Coronary artery (tissue), 2 donors: Measurements from ENCODE around the gene TET1.
"Not testable (repeated sequence)": the region's sequence is repeated elsewhere in the genome, so short reads cannot be mapped to it uniquely, and the experiment has no call there.

Experiments
- DNase-seq: peaks from one replicate; pipeline ENCODE4 v3.0.0-alpha.2; 2017; ENCODE audit warnings: low spot score
- H3K27ac ChIP-seq, 2 donors: fragments of 200-600 bp; sonication (generic); one replicate each; pipeline ENCODE4 v1.5.1; 2016 to 2019
- H3K4me3 ChIP-seq: fragments of 200-600 bp; sonication (generic); 2 replicates; pipeline ENCODE4 v1.5.1; 2016; ENCODE audit warnings: mild to moderate bottlenecking, moderate library complexity
- TF ChIP-seq, protein P1 (sequence below): fragments of 200-600 bp; sonication (generic); IDR thresholded peaks from one replicate; pipeline ENCODE4 v1.5.1; 2019; ENCODE audit warnings: antibody characterized with exemption

The TET1 gene

DNA sequence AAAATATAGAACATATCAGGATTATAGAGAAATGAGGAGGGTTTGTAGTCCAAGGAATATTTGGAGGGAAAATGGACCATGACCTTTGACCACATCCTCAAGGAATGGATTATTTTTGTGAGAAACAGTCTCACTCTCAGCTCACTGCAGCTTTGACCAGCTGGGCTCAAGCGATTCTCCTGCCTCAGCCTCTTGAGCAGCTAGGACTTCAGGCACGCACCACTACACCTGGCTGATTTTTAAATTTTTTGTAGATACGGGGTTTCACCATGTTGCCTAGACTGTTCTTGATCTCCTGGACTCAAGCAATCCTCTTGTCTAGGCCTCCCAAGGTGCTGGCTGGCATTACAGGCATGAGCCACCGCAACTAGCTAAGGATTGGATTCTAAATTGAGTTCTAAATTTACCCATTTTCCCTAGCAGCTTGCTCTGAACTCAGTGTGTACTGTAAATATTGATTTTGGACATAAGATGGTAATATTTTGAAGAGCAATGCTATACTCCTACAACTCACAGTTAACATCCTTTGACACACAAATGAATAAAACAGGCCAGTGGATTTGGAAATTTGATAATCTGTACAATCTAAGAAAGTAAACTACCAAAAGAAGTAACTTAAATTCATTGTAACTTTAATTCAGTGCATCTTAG is 73.8 kb downstream of the TET1 start:
- TF ChIP-seq, protein P1, sequence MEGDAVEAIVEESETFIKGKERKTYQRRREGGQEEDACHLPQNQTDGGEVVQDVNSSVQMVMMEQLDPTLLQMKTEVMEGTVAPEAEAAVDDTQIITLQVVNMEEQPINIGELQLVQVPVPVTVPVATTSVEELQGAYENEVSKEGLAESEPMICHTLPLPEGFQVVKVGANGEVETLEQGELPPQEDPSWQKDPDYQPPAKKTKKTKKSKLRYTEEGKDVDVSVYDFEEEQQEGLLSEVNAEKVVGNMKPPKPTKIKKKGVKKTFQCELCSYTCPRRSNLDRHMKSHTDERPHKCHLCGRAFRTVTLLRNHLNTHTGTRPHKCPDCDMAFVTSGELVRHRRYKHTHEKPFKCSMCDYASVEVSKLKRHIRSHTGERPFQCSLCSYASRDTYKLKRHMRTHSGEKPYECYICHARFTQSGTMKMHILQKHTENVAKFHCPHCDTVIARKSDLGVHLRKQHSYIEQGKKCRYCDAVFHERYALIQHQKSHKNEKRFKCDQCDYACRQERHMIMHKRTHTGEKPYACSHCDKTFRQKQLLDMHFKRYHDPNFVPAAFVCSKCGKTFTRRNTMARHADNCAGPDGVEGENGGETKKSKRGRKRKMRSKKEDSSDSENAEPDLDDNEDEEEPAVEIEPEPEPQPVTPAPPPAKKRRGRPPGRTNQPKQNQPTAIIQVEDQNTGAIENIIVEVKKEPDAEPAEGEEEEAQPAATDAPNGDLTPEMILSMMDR, result no peak
- Histone ChIP-seq H3K27ac (no peak overlapping the region), H3K4me3 (no peak overlapping the region)
- no peak for DNase-seq

DNA sequence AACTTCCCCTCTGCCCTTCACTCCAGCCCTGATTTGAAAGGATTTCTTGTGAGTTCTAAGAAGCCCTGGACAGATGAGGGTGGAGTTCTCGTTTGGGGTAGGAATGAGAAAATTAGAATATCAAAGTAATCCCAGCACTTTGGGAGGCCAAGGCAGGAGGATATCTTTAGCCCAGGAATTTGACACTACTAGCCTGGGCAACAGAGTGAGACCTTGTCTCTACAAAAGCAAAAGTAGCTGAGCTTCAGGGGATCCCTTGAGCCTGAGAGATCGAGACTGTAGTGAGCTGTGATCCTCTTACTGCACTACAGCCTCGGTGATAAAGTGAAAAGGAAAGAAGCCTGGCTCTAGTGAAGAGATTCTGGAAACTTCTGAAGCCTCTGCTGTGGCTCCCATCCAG is 76.2 kb downstream of the TET1 start:
- no peak for DNase-seq
- H3K27ac ChIP-seq, result no peak overlapping the region
- H3K4me3 ChIP-seq, result no peak overlapping the region
- TF ChIP-seq, protein P1, result no peak

GRCh38 chr10:68643550-68643949 is 83.4 kb downstream of the TET1 start:
- not testable (repeated sequence) for H3K4me3 ChIP-seq, DNase-seq, H3K27ac ChIP-seq

GRCh38 chr10:68647672-68648341 is 87.7 kb downstream of the TET1 start:
- DNase-seq, result no peak
- TF ChIP-seq, protein P1, result no peak
- H3K27ac ChIP-seq, result peak overlapping the region in 1 of 2 donors; percentile 63
- no peak overlapping the region for H3K4me3 ChIP-seq

DNA sequence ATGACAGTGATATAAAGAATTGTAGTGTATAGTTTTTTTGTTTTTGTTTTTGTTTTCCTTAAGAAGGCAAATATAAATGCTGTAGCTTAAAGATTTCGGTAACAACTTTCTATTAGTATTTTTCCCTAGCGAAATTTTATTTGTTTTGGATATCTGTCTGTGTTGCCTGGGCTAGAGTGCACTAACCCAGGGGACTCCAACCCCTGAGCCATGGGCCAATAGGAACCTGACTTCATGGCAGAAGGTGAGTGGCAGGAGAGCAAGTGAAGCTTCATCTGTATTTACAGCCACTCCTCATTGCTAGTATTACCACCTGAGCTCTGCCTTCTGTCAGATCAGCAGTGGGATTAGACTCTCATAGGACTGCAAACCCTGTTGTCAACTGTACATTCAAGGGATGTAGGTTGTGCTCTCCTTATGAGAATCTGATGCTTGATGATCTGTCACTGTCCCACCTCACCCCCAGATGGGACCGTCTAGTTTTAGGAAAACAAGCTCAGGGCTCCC is 95.5 kb downstream of the TET1 start:
- no peak overlapping the region for H3K4me3 ChIP-seq
- no peak for DNase-seq
- TF ChIP-seq, protein P1, result no peak
- H3K27ac ChIP-seq, result no peak overlapping the region

- no peak overlapping the region for H3K4me3 ChIP-seq
- no peak overlapping the region for H3K27ac ChIP-seq
- TF ChIP-seq, protein P1, result no peak
- DNase-seq, result no peak
These were observed 105.7 kb downstream of the TET1 start for GRCh38 chr10:68665841-68666240.

DNA sequence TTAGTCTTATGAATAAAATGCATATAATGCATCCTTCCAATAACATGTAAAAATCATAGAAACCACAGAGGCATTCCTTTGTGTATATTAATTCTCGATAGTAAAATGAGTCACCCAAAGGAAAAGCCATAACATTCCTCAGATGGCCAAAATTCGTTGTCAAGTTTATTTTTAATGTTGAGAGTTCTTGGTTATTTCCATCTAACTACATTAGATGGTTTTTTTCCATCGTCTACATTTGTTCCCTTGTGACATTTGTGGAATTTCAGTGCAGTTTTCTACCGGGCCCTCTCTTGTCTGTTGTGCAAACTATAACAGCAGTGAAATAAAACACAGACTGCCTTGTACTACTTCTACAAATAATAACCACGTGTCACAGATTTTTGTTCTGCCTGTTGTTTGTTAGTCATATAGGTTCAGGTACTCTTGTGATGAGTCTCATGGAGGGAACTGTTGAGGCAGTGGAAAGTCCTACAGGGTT is 106.2 kb downstream of the TET1 start:
- TF ChIP-seq, protein P1, result no peak
- DNase-seq, result no peak
- Histone ChIP-seq H3K27ac (peak overlapping the region in 1 of 2 donors; percentile 52), H3K4me3 (no peak overlapping the region)
